NCI-H69 (cell line): ENCODE measurements around the gene ENPP7.

ENCODE experiments used
- DNase-seq: peaks from one replicate; lab custom pipeline; 2025; lab: John Stamatoyannopoulos, UW

Gene ENPP7

GRCh38 chr17:79704691-79705090 lies 26.1 kb upstream of the ENPP7 start:
- no peak for DNase-seq

GRCh38 chr17:79705674-79706073 lies 25.1 kb upstream of the ENPP7 start:
- no peak for DNase-seq

- peak; percentile 73 for DNase-seq
Measured at GRCh38 chr17:79706931-79707850, 23.6 kb upstream of the ENPP7 start.

GRCh38 chr17:79707931-79708891 lies 22.5 kb upstream of the ENPP7 start:
- DNase-seq, result peak; percentile 48

- no peak for DNase-seq
Measured at GRCh38 chr17:79711715-79712305, 18.9 kb upstream of the ENPP7 start.

- DNase-seq, result no peak
Measured at GRCh38 chr17:79713391-79713790, 17.4 kb upstream of the ENPP7 start.

- DNase-seq, result no peak
Measured at GRCh38 chr17:79714176-79715097, 16.3 kb upstream of the ENPP7 start.

- DNase-seq, result no peak
Measured at GRCh38 chr17:79715098-79715942, 15.4 kb upstream of the ENPP7 start.

- DNase-seq, result no peak
Measured at GRCh38 chr17:79715943-79716797, 14.6 kb upstream of the ENPP7 start.

- no peak for DNase-seq
Measured at GRCh38 chr17:79720705-79721292, 9.9 kb upstream of the ENPP7 start.

GRCh38 chr17:79721993-79722671 lies 8.6 kb upstream of the ENPP7 start:
- DNase-seq, result peak; percentile 32

- no peak for DNase-seq
Measured at GRCh38 chr17:79722787-79723186, 8.0 kb upstream of the ENPP7 start.

- peak; percentile 92 for DNase-seq
Measured at GRCh38 chr17:79728169-79728907, 2.4 kb upstream of the ENPP7 start.

- no peak for DNase-seq
Measured at GRCh38 chr17:79728908-79729471, 1.8 kb upstream of the ENPP7 start.

- no peak for DNase-seq
Measured at GRCh38 chr17:79729761-79730160, 982 bp upstream of the ENPP7 start.

GRCh38 chr17:79730437-79730768 lies 340 bp upstream of the ENPP7 start:
- DNase-seq, result no peak

- DNase-seq, result no peak
Measured at GRCh38 chr17:79732254-79732653, 1.5 kb downstream of the ENPP7 start.
